ENCODE data around the gene MARVELD3.

DNA sequence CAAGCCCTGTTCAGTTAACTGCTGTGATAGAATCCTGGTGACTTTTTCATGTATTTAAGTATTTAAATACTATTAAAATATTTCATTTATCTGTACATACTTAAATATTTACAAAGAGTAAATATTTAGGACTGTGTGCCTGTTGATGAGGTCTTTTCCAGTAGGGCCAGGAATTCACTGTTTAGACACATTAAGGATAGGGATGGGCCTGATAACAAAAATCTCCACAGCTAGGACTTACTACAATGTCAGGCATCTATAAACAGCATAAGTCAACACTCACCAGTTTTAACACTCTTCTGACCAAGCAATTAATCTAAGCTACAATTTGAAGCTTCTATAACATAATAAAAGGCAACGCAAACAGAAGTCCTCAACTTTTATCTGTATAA, 47.6 kb downstream of the MARVELD3 start:
- no peak for TF ChIP-seq POLR2AphosphoS5 (IDR thresholded peaks at IDR 0.05)
- TF ChIP-seq, protein P1, sequence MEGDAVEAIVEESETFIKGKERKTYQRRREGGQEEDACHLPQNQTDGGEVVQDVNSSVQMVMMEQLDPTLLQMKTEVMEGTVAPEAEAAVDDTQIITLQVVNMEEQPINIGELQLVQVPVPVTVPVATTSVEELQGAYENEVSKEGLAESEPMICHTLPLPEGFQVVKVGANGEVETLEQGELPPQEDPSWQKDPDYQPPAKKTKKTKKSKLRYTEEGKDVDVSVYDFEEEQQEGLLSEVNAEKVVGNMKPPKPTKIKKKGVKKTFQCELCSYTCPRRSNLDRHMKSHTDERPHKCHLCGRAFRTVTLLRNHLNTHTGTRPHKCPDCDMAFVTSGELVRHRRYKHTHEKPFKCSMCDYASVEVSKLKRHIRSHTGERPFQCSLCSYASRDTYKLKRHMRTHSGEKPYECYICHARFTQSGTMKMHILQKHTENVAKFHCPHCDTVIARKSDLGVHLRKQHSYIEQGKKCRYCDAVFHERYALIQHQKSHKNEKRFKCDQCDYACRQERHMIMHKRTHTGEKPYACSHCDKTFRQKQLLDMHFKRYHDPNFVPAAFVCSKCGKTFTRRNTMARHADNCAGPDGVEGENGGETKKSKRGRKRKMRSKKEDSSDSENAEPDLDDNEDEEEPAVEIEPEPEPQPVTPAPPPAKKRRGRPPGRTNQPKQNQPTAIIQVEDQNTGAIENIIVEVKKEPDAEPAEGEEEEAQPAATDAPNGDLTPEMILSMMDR (IDR thresholded peaks at IDR 0.05): no peak
